ENCODE results near the gene OGDH. TPM values are rescaled to one million over a fixed set of nuclear protein-coding genes. Genes with fewer than 3 reads are reported as not detected.

The OGDH gene
- total RNA-seq, 1 donor from 2014 or later, result 80.0 TPM

Other genes starting within 250 kb of the OGDH start
- 99.5 to 105 TPM (median 105 TPM) in 3 replicates for gene NUDCD3, start 116.0 kb upstream of the OGDH start, total RNA-seq
- not detected in 3 replicates for gene NPC1L1, start 65.3 kb upstream of the OGDH start, total RNA-seq
- gene DDX56, start 32.7 kb upstream of the OGDH start, total RNA-seq, result 48.7 to 52.7 TPM (median 49.9 TPM) in 3 replicates
- 55.1 to 65.9 TPM (median 55.6 TPM) in 3 replicates for gene TMED4, start 24.4 kb upstream of the OGDH start, total RNA-seq
- gene ZMIZ2, start 142.2 kb downstream of the OGDH start, total RNA-seq, result 68.5 to 73.5 TPM (median 72.6 TPM) in 3 replicates
- 1,108 to 1,479 TPM (median 1,462 TPM) in 3 replicates for gene PPIA, start 190.1 kb downstream of the OGDH start, total RNA-seq
- 119 to 139 TPM (median 126 TPM) in 3 replicates for gene H2AZ2, start 241.5 kb downstream of the OGDH start, total RNA-seq

Data from chondrocyte (in vitro differentiated cells).